Measurements from ENCODE around the gene SELENOF.

- TF ChIP-seq CTCF (IDR thresholded peaks at IDR 0.05) (no peak), POLR2A (IDR thresholded peaks at IDR 0.05) (no peak)
Measured at GRCh38 chr1:86933051-86933450, 19.1 kb upstream of the SELENOF start.

Measured in esophagus squamous epithelium (tissue), 4 donors.